ENCODE measurements around the gene COMP.

Gene COMP

GRCh38 chr19:18770663-18771327 lies 20.3 kb downstream of the COMP start:
- no peak for DNase-seq (ENCODE audit: low read depth in 1 of 2, low spot score in 1 of 2)

GRCh38 chr19:18769989-18770528 lies 21.0 kb downstream of the COMP start:
- no peak for DNase-seq (ENCODE audit: low read depth in 1 of 2, low spot score in 1 of 2)

GRCh38 chr19:18768997-18769891 lies 21.9 kb downstream of the COMP start:
- DNase-seq (ENCODE audit: low read depth in 1 of 2, low spot score in 1 of 2), result no peak

- no peak for DNase-seq (ENCODE audit: low read depth in 1 of 2, low spot score in 1 of 2)
Measured at GRCh38 chr19:18768046-18768771, 22.9 kb downstream of the COMP start.

GRCh38 chr19:18765224-18765623 lies 25.9 kb downstream of the COMP start:
- DNase-seq (ENCODE audit: low read depth in 1 of 2, low spot score in 1 of 2), result no peak

- no peak for DNase-seq (ENCODE audit: low read depth in 1 of 2, low spot score in 1 of 2)
Measured at GRCh38 chr19:18764591-18765051, 26.5 kb downstream of the COMP start.

GRCh38 chr19:18763674-18764590 lies 27.2 kb downstream of the COMP start:
- no peak for DNase-seq (ENCODE audit: low read depth in 1 of 2, low spot score in 1 of 2)

GRCh38 chr19:18762125-18763023 lies 28.7 kb downstream of the COMP start:
- no peak for DNase-seq (ENCODE audit: low read depth in 1 of 2, low spot score in 1 of 2)

GRCh38 chr19:18761531-18762110 lies 29.5 kb downstream of the COMP start:
- no peak for DNase-seq (ENCODE audit: low read depth in 1 of 2, low spot score in 1 of 2)

- DNase-seq (ENCODE audit: low read depth in 1 of 2, low spot score in 1 of 2), result no peak
Measured at GRCh38 chr19:18760440-18761383, 30.4 kb downstream of the COMP start.

- no peak for DNase-seq (ENCODE audit: low read depth in 1 of 2, low spot score in 1 of 2)
Measured at GRCh38 chr19:18759995-18760426, 31.1 kb downstream of the COMP start.

- DNase-seq (ENCODE audit: low read depth in 1 of 2, low spot score in 1 of 2), result no peak
Measured at GRCh38 chr19:18759304-18759994, 31.7 kb downstream of the COMP start.

GRCh38 chr19:18756896-18757295 lies 34.2 kb downstream of the COMP start:
- DNase-seq (ENCODE audit: low read depth in 1 of 2, low spot score in 1 of 2), result no peak

GRCh38 chr19:18754501-18754900 lies 36.6 kb downstream of the COMP start:
- no peak for DNase-seq (ENCODE audit: low read depth in 1 of 2, low spot score in 1 of 2)

GRCh38 chr19:18751571-18751970 lies 39.5 kb downstream of the COMP start:
- DNase-seq (ENCODE audit: low read depth in 1 of 2, low spot score in 1 of 2), result no peak

- no peak for DNase-seq (ENCODE audit: low read depth in 1 of 2, low spot score in 1 of 2)
Measured at GRCh38 chr19:18750295-18750970, 40.7 kb downstream of the COMP start.
